OCI-LY7 (cell line): Measurements from ENCODE around the gene TBC1D3B. TPM values are rescaled to one million over a fixed set of nuclear protein-coding genes. Genes with fewer than 3 reads are reported as not detected.

Experiments
- BruUV-seq: library from RNA; stranded (reverse); fragments of 400-500 nt; replicated peaks from 2 replicates; lab custom pipeline; 2021; lab: Mats Ljungman, UMichigan
- CTCF ChIA-PET: fragments of 300-600 bp; sonication (Branson Sonifier 250); formaldehyde crosslinking; loops from one replicate; lab custom pipeline; 2022; ENCODE audit warnings: antibody characterized with exemption; ENCODE audit not compliant: unreplicated experiment; lab: Charles Lee
- POLR2A ChIA-PET: fragments of 300-600 bp; sonication (Branson Sonifier 250); formaldehyde crosslinking; loops from one replicate; lab custom pipeline; 2022; ENCODE audit warnings: antibody characterized with exemption; lab: Charles Lee
- DNase-seq: peaks from one replicate; pipeline ENCODE4 v3.0.0-alpha.2; 2015; ENCODE audit warnings: low spot score
- H2AFZ ChIP-seq: fragments of 200-600 bp; sonication (generic), shearing (Covaris generic); 2 replicates; pipeline ENCODE4 v1.6.1; 2014; ENCODE audit warnings: mild to moderate bottlenecking, antibody characterized with exemption, low read length, moderate library complexity
- H3K27ac ChIP-seq: fragments of 200-600 bp; sonication (generic); 2 replicates; pipeline ENCODE4 v1.5.1; 2014; ENCODE audit warnings: mixed run types, low read depth, mild to moderate bottlenecking, moderate library complexity, low read length, inconsistent platforms; ENCODE audit not compliant: poor library complexity, severe bottlenecking
- H3K36me3 ChIP-seq: fragments of 200-600 bp; sonication (generic); 2 replicates; pipeline ENCODE4 v1.6.1; 2014; ENCODE audit warnings: mild to moderate bottlenecking, antibody characterized with exemption, low read length, moderate library complexity, mixed read lengths; ENCODE audit not compliant: insufficient read depth
- H3K4me1 ChIP-seq: fragments of 200-600 bp; sonication (generic); 2 replicates; pipeline ENCODE4 v1.5.1; 2014; ENCODE audit warnings: mild to moderate bottlenecking, low read length; ENCODE audit not compliant: insufficient read depth, poor library complexity, severe bottlenecking
- H3K4me2 ChIP-seq: fragments of 200-600 bp; sonication (generic); 2 replicates; pipeline ENCODE4 v1.6.1; 2014; ENCODE audit warnings: mild to moderate bottlenecking, low read length
- H3K4me3 ChIP-seq: fragments of 200-600 bp; sonication (generic); 2 replicates; pipeline ENCODE4 v1.5.1; 2014; ENCODE audit warnings: mild to moderate bottlenecking, low read depth, low read length; ENCODE audit not compliant: poor library complexity, severe bottlenecking
- H3K79me2 ChIP-seq: fragments of 200-600 bp; sonication (generic); 2 replicates; pipeline ENCODE4 v1.6.1; 2016; ENCODE audit warnings: low read depth, mild to moderate bottlenecking, low read length, moderate library complexity, mixed read lengths; ENCODE audit not compliant: insufficient read depth
- H3K9me2 ChIP-seq: fragments of 200-600 bp; sonication (generic); 2 replicates; pipeline ENCODE4 v1.6.1; 2016; ENCODE audit warnings: mild to moderate bottlenecking, low read length, mixed read lengths; ENCODE audit not compliant: insufficient read depth
- H3K9me3 ChIP-seq: fragments of 200-600 bp; sonication (generic); 2 replicates; pipeline ENCODE4 v1.6.1; 2014; ENCODE audit warnings: mild to moderate bottlenecking, mixed run types, low read length, mixed read lengths
- H4K20me1 ChIP-seq: fragments of 200-600 bp; sonication (generic); 2 replicates; pipeline ENCODE4 v1.6.1; 2014; ENCODE audit warnings: mild to moderate bottlenecking, antibody characterized with exemption, low read length, moderate library complexity, mixed read lengths; ENCODE audit not compliant: insufficient read depth
- CTCF ChIP-seq: fragments of 200-600 bp; sonication (generic); conservative IDR thresholded peaks from 2 replicates; pipeline ENCODE4 v1.5.1; 2014; ENCODE audit warnings: mild to moderate bottlenecking, antibody characterized with exemption, low read length, moderate library complexity, mixed read lengths
- EZH2phosphoT487 ChIP-seq: fragments of 200-600 bp; sonication (generic); IDR thresholded peaks from 2 replicates; pipeline ENCODE4 v1.6.1; 2018; ENCODE audit warnings: low read depth, borderline replicate concordance, mild to moderate bottlenecking, mixed run types, antibody characterized with exemption, low read length, moderate library complexity, mixed read lengths
- intact Hi-C: fragments of 100-400 bp; cut with micrococcal nuclease; formaldehyde crosslinking; loops from one replicate; pipeline ENCODE4 v1.10.0; 2022; ENCODE audit not compliant: unreplicated experiment
- total RNA-seq, 2 experiments: library from RNA; depleted of rRNA in 1 of 2; stranded (reverse); fragments of >200 nt in 1 of 2; shearing (Covaris generic) in 1 of 2; gene quantifications; 2 replicates each; pipeline ENCODE4 v1.2.3, GENCODE V29; 2014 to 2022

TBC1D3B gene
- total RNA-seq, 2 experiments from 2014 or later, result 3.0 to 13.8 TPM

DNA sequence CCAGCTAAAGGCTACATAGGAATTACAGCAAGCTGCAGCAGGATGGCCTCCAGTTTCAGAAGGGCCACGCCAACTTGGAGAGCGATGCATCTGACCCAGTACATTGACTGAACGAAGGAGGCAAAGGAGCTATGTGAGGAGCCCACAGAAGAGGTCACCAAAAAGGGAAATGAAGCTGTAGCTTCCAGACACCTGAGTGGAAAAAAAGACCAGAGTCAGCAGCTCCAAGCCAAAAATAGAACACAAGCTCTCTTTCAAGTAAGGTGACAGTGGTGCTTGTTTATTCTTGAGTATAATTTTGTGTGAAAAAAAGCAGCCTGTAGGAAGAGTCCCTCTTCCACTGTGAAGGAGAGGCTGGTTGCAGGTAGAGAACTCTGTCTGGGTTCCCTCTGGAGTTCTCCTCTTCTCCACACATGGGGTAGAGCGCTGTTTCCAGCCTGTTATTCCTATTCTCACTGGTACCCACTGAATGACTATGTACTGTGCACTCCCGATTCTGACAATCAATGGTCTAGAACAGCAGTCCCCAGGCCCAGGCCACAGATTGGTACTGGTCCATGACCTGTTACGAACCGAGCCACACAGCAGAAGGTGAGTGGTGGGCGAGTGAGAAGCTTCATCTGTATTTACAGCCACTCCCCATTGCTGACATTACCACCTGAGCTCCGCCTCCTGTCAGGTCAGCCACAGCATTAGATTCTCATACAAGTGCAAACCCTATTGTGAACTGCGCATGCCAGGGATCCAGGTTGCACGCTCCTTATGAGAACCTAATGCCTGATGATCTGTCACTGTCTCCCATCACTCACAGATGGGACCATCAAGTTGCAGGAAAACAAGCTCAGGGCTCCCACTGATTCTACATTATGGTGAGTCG lies 57.7 kb downstream of the TBC1D3B start:
- BruUV-seq, result no TSS peak
- H3K79me2 ChIP-seq, result no peaks in the 10 kb centered on the region
- no peak overlapping the region for H2AFZ ChIP-seq
- H3K36me3 ChIP-seq, result no peaks in the 10 kb centered on the region
- H3K4me3 ChIP-seq, result no peak overlapping the region
- no peak overlapping the region for H3K27ac ChIP-seq
- H3K9me3 ChIP-seq, result no peaks in the 10 kb centered on the region
- DNase-seq, result no peak
- H4K20me1 ChIP-seq, result no peaks in the 10 kb centered on the region
- no peak for TF ChIP-seq EZH2phosphoT487
- no peak; the same call in 1 of the 2 replicates for TF ChIP-seq CTCF
- no peaks in the 10 kb centered on the region for H3K9me2 ChIP-seq
- H3K4me1 ChIP-seq, result no peaks in the 10 kb centered on the region
- POLR2A ChIA-PET, result interaction anchor here (0.6 to 2.3 kb wide), 5 partner anchors 9 to 27 kb away, joined by 3 to 8 read pairs (median 3); no protein-coding TSS in a partner anchor
- intact Hi-C loops, result no loop called here
- CTCF ChIA-PET, result interaction anchor here (0.6 kb wide), 1 partner anchor 82 kb away, joined by 3 read pairs; no protein-coding TSS in a partner anchor
- H3K4me2 ChIP-seq, result no peak overlapping the region

- CTCF ChIA-PET, result interaction anchor here (0.6 kb wide), 1 partner anchor 83 kb away, joined by 3 read pairs; no protein-coding TSS in a partner anchor
- H3K27ac ChIP-seq, result no peak overlapping the region
- no peak for TF ChIP-seq EZH2phosphoT487
- no peak for TF ChIP-seq CTCF
- DNase-seq, result no peak
- no peaks in the 10 kb centered on the region for H3K36me3 ChIP-seq
- no peak overlapping the region for H2AFZ ChIP-seq
- H3K4me1 ChIP-seq, result no peaks in the 10 kb centered on the region
- no peak overlapping the region for H3K4me3 ChIP-seq
- H3K4me2 ChIP-seq, result no peak overlapping the region
- BruUV-seq, result no TSS peak
- POLR2A ChIA-PET, result interaction anchor here (0.8 to 2.3 kb wide), 3 partner anchors 8 to 28 kb away, joined by 3 to 8 read pairs (median 4); no protein-coding TSS in a partner anchor
- no peaks in the 10 kb centered on the region for H3K79me2 ChIP-seq
- intact Hi-C loops, result no loop called here
- no peaks in the 10 kb centered on the region for H4K20me1 ChIP-seq
- H3K9me2 ChIP-seq, result no peaks in the 10 kb centered on the region
- H3K9me3 ChIP-seq, result no peaks in the 10 kb centered on the region
These were observed 58.7 kb downstream of the TBC1D3B start for GRCh38 chr17:36117505-36118382.

Other genes with a start within 250 kb of the TBC1D3B start
- gene RDM1, start 245.9 kb downstream of the TBC1D3B start, total RNA-seq (2014; rRNA removed; shearing (Covaris generic)), result 3.3 and 4.1 TPM in 2 replicates
- gene RDM1, start 245.9 kb downstream of the TBC1D3B start, total RNA-seq (2022), result 11.0 and 16.4 TPM in 2 replicates
- gene LYZL6, start 232.9 kb downstream of the TBC1D3B start, total RNA-seq (2014; rRNA removed; shearing (Covaris generic)), result not detected in 2 replicates
- not detected in 2 replicates for gene LYZL6, start 232.9 kb downstream of the TBC1D3B start, total RNA-seq (2022)
- not detected in 2 replicates for gene CCL16, start 195.1 kb downstream of the TBC1D3B start, total RNA-seq (2014; rRNA removed; shearing (Covaris generic))
- gene CCL16, start 195.1 kb downstream of the TBC1D3B start, total RNA-seq (2022), result not detected in 2 replicates
- gene CCL14, start 189.9 kb downstream of the TBC1D3B start, total RNA-seq (2014; rRNA removed; shearing (Covaris generic)), result not detected in 2 replicates
- gene CCL14, start 189.9 kb downstream of the TBC1D3B start, total RNA-seq (2022), result not detected in 2 replicates
- not detected in 2 replicates for gene CCL15, start 175.1 kb downstream of the TBC1D3B start, total RNA-seq (2014; rRNA removed; shearing (Covaris generic))
- gene CCL15, start 175.1 kb downstream of the TBC1D3B start, total RNA-seq (2022), result not detected in 2 replicates
- not detected in 2 replicates for gene CCL23, start 158.7 kb downstream of the TBC1D3B start, total RNA-seq (2014; rRNA removed; shearing (Covaris generic))
- gene CCL23, start 158.7 kb downstream of the TBC1D3B start, total RNA-seq (2022), result not detected in 2 replicates
- gene CCL18, start 112.4 kb downstream of the TBC1D3B start, total RNA-seq (2014; rRNA removed; shearing (Covaris generic)), result not detected in 2 replicates
- not detected in 2 replicates for gene CCL18, start 112.4 kb downstream of the TBC1D3B start, total RNA-seq (2022)
- not detected in 2 replicates for gene CCL3, start 86.5 kb downstream of the TBC1D3B start, total RNA-seq (2014; rRNA removed; shearing (Covaris generic))
- gene CCL3, start 86.5 kb downstream of the TBC1D3B start, total RNA-seq (2022), result not detected in 2 replicates
- gene CCL4, start 72.8 kb downstream of the TBC1D3B start, total RNA-seq (2014; rRNA removed; shearing (Covaris generic)), result 0.09 TPM in 1 of 2 replicates, not detected in the other
- gene CCL4, start 72.8 kb downstream of the TBC1D3B start, total RNA-seq (2022), result not detected in 2 replicates
- 0.10 TPM in 1 of 2 replicates, not detected in the other for gene CCL3L1, start 20.1 kb upstream of the TBC1D3B start, total RNA-seq (2014; rRNA removed; shearing (Covaris generic))
- gene CCL3L1, start 20.1 kb upstream of the TBC1D3B start, total RNA-seq (2022), result 0.44 TPM in 1 of 2 replicates, not detected in the other
- gene CCL4L2, start 34.4 kb upstream of the TBC1D3B start, total RNA-seq (2014; rRNA removed; shearing (Covaris generic)), result 0.50 TPM in 1 of 2 replicates, not detected in the other
- not detected in 2 replicates for gene CCL4L2, start 34.4 kb upstream of the TBC1D3B start, total RNA-seq (2022)
- 0.19 TPM in 1 of 2 replicates, not detected in the other for gene TBC1D3I, start 87.9 kb upstream of the TBC1D3B start, total RNA-seq (2014; rRNA removed; shearing (Covaris generic))
- gene TBC1D3I, start 87.9 kb upstream of the TBC1D3B start, total RNA-seq (2022), result 0.55 and 0.79 TPM in 2 replicates
- gene TBC1D3G, start 147.2 kb upstream of the TBC1D3B start, total RNA-seq (2014; rRNA removed; shearing (Covaris generic)), result not detected in 2 replicates
- not detected in 2 replicates for gene TBC1D3G, start 147.2 kb upstream of the TBC1D3B start, total RNA-seq (2022)
- not detected in 2 replicates for gene TBC1D3H, start 211.8 kb upstream of the TBC1D3B start, total RNA-seq (2014; rRNA removed; shearing (Covaris generic))
- not detected in 2 replicates for gene TBC1D3H, start 211.8 kb upstream of the TBC1D3B start, total RNA-seq (2022)